Ascending aorta (tissue), 2 donors: ENCODE measurements around the gene PCDH9. TPM values are rescaled to one million over a fixed set of nuclear protein-coding genes. Genes with fewer than 3 reads are reported as not detected.

Experiments used
- DNase-seq, 2 donors: peaks; one replicate each; pipeline ENCODE4 v3.0.0-alpha.2; 2019; ENCODE audit warnings: low spot score in 2 of 2
- H3K27ac ChIP-seq, 2 donors: fragments of 200-600 bp; sonication (generic); one replicate each; pipeline ENCODE4 v1.5.1; 2016 to 2017; ENCODE audit warnings: mild to moderate bottlenecking in 1 of 2
- H3K27me3 ChIP-seq: fragments of 200-600 bp; sonication (generic); one replicate; pipeline ENCODE4 v1.5.1; 2017
- H3K36me3 ChIP-seq, 2 donors: fragments of 200-600 bp; sonication (generic); one replicate each; pipeline ENCODE4 v1.5.1; 2016
- H3K4me1 ChIP-seq, 2 donors: fragments of 200-600 bp; sonication (generic); one replicate each; pipeline ENCODE4 v1.5.1; 2016 to 2017; ENCODE audit warnings: mild to moderate bottlenecking in 1 of 2
- H3K4me3 ChIP-seq, 2 donors: fragments of 200-600 bp; sonication (generic); one replicate each; pipeline ENCODE4 v1.5.1; 2016 to 2017; ENCODE audit warnings: mild to moderate bottlenecking in 1 of 2
- H3K9me3 ChIP-seq, 2 donors: fragments of 200-600 bp; sonication (generic); one replicate each; pipeline ENCODE4 v1.5.1; 2016
- intact Hi-C: fragments of 100-400 bp; cut with DNase I; formaldehyde crosslinking; loops from one replicate; pipeline ENCODE4 v1.15.1; 2023
- total RNA-seq: library from RNA; depleted of rRNA; stranded (reverse); fragments of >200 nt; gene quantifications from one replicate; pipeline ENCODE4 v1.1.0, GENCODE V29; 2016
- TF ChIP-seq, protein P1 (sequence below), 3 experiments: fragments of 200-600 bp in 2 of 3; fragments of 450-650 bp in 1 of 3; sonication (generic) in 2 of 3; IDR thresholded peaks; one replicate each; pipeline ENCODE4 v1.5.1; 2016 to 2019; ENCODE audit warnings: antibody characterized with exemption in 3 of 3, mild to moderate bottlenecking in 1 of 3, moderate library complexity in 1 of 3

Gene PCDH9
- total RNA-seq, 1 donor from 2014 or later = 3.6 TPM

DNA sequence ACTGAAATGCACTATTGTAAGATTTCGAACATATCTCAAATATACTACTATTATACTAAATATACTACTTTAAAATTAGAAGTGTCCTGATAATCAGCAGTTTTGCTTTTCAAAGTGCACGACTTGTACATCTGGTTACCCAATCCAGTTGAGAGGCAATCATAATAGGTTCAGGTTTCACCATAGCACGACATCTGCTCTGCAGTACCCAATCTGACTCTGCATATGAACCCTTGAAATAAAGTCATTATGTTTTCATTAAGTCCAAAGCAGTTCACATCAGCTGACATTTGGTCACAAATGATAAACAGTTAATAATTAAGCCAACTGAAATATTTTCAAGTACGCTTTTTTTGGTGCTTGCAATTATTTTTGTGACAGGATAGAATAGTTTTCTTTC lies 90.6 kb downstream of the PCDH9 start:
- no peak for DNase-seq
- Histone ChIP-seq H3K27ac (no peak overlapping the region), H3K4me3 (no peak overlapping the region), H3K4me1 (no peaks in the 10 kb centered on the region), H3K27me3 (no peaks in the 10 kb centered on the region), H3K9me3 (no peaks in the 10 kb centered on the region), H3K36me3 (no peaks in the 10 kb centered on the region)
- intact Hi-C loops = no loop called here
- TF ChIP-seq, protein P1, sequence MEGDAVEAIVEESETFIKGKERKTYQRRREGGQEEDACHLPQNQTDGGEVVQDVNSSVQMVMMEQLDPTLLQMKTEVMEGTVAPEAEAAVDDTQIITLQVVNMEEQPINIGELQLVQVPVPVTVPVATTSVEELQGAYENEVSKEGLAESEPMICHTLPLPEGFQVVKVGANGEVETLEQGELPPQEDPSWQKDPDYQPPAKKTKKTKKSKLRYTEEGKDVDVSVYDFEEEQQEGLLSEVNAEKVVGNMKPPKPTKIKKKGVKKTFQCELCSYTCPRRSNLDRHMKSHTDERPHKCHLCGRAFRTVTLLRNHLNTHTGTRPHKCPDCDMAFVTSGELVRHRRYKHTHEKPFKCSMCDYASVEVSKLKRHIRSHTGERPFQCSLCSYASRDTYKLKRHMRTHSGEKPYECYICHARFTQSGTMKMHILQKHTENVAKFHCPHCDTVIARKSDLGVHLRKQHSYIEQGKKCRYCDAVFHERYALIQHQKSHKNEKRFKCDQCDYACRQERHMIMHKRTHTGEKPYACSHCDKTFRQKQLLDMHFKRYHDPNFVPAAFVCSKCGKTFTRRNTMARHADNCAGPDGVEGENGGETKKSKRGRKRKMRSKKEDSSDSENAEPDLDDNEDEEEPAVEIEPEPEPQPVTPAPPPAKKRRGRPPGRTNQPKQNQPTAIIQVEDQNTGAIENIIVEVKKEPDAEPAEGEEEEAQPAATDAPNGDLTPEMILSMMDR (IDR thresholded peaks at IDR 0.05) = no peak

DNA sequence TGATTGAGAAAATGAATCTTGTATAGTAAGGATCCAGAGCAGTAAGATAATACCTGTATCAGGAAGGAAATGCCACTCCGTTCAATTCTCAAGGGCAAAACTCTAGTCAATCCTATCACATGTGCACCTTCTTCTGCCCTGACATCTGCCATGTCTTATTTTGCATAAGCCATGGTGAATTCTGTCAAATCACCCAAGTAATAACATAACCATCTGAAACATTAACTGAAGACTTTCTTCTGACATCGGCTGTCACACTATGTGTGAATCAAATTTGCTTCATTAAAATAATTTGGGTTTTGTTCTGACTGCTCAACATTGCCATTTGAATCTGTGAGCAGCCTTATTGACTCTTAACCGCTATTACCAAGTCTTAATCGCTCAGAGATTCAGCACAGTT lies 91.2 kb downstream of the PCDH9 start:
- Histone ChIP-seq H3K9me3 (no peaks in the 10 kb centered on the region), H3K27ac (no peak overlapping the region), H3K4me1 (no peaks in the 10 kb centered on the region), H3K27me3 (no peaks in the 10 kb centered on the region), H3K4me3 (no peak overlapping the region), H3K36me3 (no peaks in the 10 kb centered on the region)
- intact Hi-C loops = no loop called here
- no peak for DNase-seq
- TF ChIP-seq, protein P1 (IDR thresholded peaks at IDR 0.05) = no peak

DNA sequence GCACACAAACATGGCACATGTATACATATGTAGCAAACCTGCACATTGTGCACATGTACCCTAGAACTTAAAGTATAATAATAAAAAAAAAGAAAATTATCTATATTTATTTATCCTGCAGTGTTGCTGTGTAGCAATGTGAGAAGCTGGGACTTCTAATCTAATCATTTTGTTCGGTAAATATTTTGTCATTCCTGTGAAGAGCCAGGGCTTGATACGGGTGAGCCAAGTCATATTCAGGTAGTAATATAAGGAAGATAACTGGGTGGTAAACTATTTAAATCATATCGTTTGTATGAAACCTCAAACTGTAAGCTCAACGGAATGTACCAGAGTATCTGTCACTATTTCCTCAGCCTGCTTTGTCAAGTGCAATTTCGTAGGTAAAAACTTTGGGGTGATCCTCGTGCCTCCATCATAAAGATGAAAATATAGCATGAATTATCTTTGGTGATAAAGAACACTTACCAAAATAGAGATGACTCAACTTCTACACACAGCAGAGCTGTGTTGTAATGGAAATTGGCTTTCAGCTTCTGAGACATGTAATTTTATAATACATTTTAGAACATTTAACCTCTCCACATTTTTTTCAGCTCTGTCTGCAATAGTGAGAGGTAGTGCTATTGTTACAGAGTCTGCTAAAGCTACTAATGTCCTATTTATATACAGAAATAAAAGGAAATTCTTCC lies 92.9 kb downstream of the PCDH9 start:
- TF ChIP-seq, protein P1 (IDR thresholded peaks at IDR 0.05) = no peak
- DNase-seq = no peak
- no peaks in the 10 kb centered on the region for H3K9me3 ChIP-seq
- intact Hi-C loops = no loop called here
- H3K27ac ChIP-seq = no peak overlapping the region
- no peaks in the 10 kb centered on the region for H3K36me3 ChIP-seq
- H3K27me3 ChIP-seq = no peaks in the 10 kb centered on the region
- H3K4me3 ChIP-seq = no peak overlapping the region
- no peaks in the 10 kb centered on the region for H3K4me1 ChIP-seq

DNA sequence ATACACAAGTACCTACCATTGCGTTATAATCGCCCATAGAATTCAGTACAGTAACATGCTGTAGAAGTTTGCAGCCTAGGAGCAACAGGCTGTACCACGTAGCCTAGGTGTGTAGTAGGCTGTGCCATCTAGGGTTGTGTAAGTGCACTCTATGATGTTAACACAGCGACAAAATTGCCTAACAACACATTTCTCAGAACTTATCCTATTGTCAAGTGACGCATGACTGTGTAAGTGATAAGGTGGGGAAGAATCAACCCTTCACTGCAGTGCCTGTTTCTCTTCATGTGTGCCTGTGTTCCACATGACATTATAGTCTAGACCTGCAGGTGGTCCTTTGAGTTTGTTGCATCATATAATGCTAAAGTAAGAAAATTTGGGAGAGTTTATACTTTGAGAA lies 94.0 kb downstream of the PCDH9 start:
- H3K36me3 ChIP-seq = no peaks in the 10 kb centered on the region
- no peaks in the 10 kb centered on the region for H3K27me3 ChIP-seq
- H3K4me1 ChIP-seq = no peaks in the 10 kb centered on the region
- TF ChIP-seq, protein P1 (IDR thresholded peaks at IDR 0.05) = no peak
- no peak overlapping the region for H3K4me3 ChIP-seq
- H3K9me3 ChIP-seq = no peaks in the 10 kb centered on the region
- no peak for DNase-seq
- H3K27ac ChIP-seq = no peak overlapping the region
- intact Hi-C loops = no loop called here

DNA sequence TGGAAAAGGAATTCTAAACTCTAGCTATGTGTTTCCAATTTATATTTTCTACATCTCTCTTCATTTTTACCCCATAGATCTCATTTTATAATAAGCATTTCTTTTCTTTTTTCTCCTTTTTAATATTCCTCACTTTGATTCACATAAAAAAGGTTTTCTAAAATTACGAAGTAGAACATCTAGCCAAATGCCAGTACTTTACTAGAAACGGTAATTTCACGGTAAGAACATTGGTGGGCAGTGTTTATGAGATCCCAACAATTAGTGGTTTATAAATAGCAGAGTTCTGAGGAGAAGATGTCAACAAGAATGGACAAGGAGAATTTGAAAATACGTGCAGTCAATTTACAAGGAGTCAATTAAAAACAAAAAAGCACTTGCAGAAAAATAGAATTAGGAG lies 94.8 kb downstream of the PCDH9 start:
- TF ChIP-seq, protein P1 (IDR thresholded peaks at IDR 0.05) = no peak
- no peak overlapping the region for H3K4me3 ChIP-seq
- H3K4me1 ChIP-seq = no peaks in the 10 kb centered on the region
- intact Hi-C loops = no loop called here
- H3K9me3 ChIP-seq = no peaks in the 10 kb centered on the region
- no peak overlapping the region for H3K27ac ChIP-seq
- DNase-seq = no peak
- H3K36me3 ChIP-seq = no peaks in the 10 kb centered on the region
- no peaks in the 10 kb centered on the region for H3K27me3 ChIP-seq
